NCI-H2171 (cell line): ENCODE results near the gene CEP43.

Experiments used
- DNase-seq: peaks from one replicate; lab custom pipeline; 2025; lab: John Stamatoyannopoulos, UW

Gene CEP43

GRCh38 chr6:167013067-167013466, 13.9 kb downstream of the CEP43 start:
- DNase-seq = no peak

DNA sequence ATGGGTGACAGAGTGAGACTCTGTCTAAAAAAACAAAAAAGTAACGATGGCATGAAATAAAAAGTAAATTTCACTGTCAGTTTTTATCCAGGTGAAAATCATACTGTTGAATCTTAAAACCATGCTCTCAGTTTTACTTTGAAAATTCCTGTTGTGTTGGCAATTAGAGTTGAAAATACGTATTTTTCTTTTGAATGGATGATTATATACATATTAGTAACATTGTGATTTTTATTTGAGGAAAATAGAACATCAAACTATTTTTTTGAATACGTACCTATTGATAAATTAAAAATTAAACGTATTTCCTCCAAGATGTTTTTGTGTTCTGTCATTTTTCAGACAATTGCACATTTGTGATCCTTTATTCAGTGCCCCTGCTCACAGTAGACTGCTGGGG, 14.7 kb downstream of the CEP43 start:
- no peak for DNase-seq

DNA sequence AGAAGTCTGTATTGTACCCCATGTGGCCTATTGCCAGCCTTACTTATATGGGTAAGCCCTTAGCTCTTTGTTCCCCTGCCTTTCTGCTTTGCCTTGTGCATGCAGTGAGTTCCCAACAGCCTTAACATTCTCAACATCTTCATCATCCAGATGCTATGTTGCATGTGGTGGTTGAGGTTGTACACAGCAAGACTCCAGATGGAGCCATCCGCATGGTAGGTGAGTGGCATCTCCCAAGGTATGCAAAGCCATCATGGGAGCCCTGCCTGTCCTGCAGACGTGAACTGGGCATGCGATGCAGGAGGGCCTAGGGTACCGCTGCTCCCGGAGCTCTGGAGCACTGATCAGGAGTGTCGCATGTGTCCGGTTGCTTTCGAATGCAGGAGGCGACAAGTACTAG, 16.1 kb downstream of the CEP43 start:
- DNase-seq = no peak

GRCh38 chr6:167020206-167020605, 21.0 kb downstream of the CEP43 start:
- no peak for DNase-seq

DNA sequence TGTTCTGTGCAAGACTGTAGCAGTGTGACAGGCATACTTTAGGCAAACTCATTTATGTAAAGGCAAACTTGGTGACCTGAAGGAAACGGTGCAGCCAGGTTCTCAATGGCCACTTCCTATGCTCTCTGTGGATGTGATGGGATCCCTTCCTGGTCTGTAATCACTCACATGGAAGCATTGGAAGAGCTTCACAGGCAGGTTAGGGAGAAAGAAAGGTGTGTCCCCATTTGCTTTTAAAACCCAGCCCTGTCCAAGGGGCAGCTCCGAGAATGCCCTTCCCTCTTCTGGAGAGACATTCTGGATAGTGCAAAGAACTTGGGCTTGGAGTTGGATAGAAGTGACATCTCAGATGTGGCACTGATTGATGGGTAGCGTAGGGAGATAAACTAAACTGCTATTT, 28.1 kb downstream of the CEP43 start:
- no peak for DNase-seq

DNA sequence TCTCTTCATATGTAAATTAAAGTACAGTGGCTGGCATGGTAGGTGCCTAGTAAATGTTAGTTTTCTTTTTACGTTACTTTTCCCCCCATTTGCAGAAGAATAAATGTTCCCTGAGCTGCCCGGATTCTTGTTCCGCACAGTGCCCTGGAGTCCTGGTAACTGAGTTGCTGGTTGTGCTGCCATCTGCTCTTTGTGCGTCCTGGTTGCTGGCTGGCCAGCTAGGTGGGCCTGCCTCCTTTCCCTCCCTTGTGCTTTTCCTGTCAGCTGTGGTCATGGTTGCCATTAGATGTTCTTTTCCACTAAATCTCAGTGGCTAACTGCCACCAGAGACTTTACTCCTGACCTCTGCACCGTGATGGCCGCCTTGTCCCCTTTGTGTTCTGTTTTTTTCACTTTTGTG, 28.6 kb downstream of the CEP43 start:
- no peak for DNase-seq

DNA sequence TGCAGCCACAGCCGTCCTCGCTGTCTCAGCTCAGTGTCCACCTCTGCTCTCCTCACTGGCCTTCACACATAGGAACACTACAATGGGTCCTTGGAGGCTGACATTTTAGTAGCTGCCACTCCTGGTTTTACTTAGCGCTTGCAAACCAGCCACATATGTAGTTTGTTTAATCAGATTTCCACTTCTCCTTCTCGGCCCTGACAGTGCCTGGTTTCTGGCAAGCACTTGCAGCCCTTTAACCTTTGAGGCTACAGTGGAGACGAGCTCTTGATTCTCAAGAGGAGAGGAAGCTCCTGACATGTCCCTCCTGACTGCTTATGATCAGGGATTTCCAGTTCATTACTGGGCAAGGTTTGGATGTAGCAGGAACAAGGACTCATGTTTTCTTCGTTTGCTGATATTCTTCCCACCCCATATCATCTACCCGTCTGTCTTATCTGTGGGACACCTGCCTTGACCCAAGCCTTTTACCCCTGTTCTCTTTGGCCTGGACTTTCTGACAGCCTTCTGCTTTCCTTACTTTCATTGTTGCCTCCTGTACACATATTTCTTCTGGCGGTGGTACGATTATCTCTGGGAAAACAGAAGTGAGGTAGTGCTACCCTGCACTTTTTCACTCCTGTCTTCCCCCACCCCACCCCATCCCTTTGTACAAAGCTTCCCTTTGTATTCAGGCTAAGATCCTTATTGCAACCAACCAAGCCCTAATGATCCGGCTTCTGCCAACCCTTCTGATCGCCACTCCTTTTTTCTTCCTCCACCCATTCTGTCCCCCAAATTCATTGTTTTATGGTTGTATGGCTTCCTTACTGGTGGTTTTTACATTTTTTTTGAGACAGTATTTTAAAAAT, 31.2 kb downstream of the CEP43 start:
- no peak for DNase-seq

- no peak for DNase-seq
Measured at GRCh38 chr6:167031082-167031709, 32.0 kb downstream of the CEP43 start.

GRCh38 chr6:167034056-167034455, 34.9 kb downstream of the CEP43 start:
- DNase-seq = no peak

DNA sequence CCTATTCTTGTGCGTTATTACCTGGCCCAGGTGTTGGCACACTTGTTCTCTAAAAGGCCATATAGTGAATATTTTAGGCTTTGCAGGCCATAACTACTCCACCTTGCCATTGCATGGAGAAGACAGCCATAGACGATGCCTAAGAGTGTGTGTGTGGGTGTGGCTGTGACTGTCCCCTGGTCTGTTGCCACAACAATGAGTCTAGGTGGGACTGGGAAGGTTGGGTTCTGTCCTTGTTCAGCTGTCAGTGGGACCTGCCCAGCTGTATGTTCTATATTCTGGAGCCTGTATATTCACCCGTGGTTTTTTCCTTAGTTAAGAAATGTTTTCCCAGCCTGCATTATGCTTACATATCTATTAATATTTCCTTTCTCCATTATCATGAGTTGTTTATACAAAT, 38.6 kb downstream of the CEP43 start:
- DNase-seq = no peak

DNA sequence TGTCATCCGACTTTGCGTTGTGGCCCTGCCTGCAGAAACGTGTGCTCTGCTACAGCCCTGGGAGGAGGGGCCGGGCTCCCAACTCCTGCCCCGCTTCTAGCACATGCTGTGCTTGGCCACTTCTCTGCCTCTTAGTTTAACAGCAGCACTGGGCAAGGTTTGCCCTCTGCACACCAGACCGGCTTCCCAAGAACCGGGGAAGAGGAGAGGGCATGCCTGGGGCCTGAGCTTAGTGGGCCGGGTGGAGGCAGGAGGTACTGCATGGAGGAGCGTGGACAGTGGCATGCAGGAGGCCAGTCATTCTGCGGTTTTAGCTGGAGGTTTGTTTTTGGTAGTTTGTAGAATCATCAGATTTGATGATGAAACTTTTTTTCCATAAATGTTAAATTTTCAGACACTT, 45.5 kb downstream of the CEP43 start:
- DNase-seq = no peak

DNA sequence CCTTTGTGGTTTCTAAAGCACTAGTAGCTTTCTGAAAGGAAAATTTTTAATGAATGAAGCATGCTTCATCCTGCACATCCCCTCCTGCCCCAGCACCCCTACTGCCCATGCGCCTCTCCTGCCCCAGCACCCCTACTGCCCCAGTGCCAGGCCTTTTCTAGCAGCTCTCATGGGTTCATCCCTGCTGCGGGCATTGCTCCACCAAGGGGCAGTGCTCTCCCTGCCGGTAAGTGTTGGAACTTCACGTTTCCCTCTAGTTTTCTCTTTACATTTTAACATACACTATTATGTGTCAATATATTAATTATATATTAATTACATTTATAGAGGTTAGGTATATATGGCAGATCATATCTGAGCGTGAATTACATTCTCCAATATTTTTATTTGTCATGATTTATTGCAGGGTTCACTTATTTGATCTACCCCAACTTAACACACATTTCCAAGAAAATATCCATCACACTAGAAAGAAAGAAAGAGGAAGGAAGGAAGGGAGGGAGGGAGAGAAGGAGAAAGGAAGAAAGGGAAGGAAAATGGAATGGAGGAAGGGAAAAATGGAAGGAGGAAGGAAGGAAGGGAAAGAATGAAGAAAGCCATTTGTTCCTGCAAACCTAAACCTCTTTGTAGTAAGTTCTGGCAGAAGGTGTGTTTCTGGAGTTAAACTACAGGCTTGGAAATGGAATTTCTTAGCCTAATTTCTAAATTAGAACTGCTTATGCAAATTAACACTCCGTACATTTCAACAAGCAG, 46.8 kb downstream of the CEP43 start:
- no peak for DNase-seq

GRCh38 chr6:167046861-167047495, 47.8 kb downstream of the CEP43 start:
- no peak for DNase-seq

- DNase-seq = no peak
Measured at GRCh38 chr6:167047554-167047953, 48.4 kb downstream of the CEP43 start.
